Measurements from ENCODE around the gene HSF2BP. TPM values are rescaled to one million over a fixed set of nuclear protein-coding genes. Genes with fewer than 3 reads are reported as not detected.

HSF2BP gene
- total RNA-seq, 4 donors from 2014 or later, result 0.29 to 5.7 (median 1.2) TPM; not detected in 1

- no peak overlapping the region for H3K4me3 ChIP-seq
- no peaks in the 10 kb centered on the region for H3K36me3 ChIP-seq
- TF ChIP-seq POLR2A (IDR thresholded peaks at IDR 0.05) (no peak), CTCF (IDR thresholded peaks at IDR 0.05) (no peak)
- intact Hi-C loops (cut with DNase I; ENCODE audit: low total_unique reads), result no loop called here
- H3K27ac ChIP-seq, result no peak overlapping the region
- H3K9me3 ChIP-seq, result no peaks in the 10 kb centered on the region
- no peak for DNase-seq
- no peaks in the 10 kb centered on the region for H3K4me1 ChIP-seq
- no peaks in the 10 kb centered on the region for H3K27me3 ChIP-seq
Measured at GRCh38 chr21:43603641-43604504, 55.4 kb downstream of the HSF2BP start.

- Histone ChIP-seq H3K4me1 (no peaks in the 10 kb centered on the region), H3K36me3 (no peaks in the 10 kb centered on the region), H3K4me3 (no peak overlapping the region), H3K27ac (no peak overlapping the region), H3K27me3 (no peaks in the 10 kb centered on the region), H3K9me3 (no peaks in the 10 kb centered on the region)
- intact Hi-C loops (cut with DNase I; ENCODE audit: low total_unique reads), result no loop called here
- no peak for TF ChIP-seq POLR2A (IDR thresholded peaks at IDR 0.05)
- no peak for TF ChIP-seq CTCF (IDR thresholded peaks at IDR 0.05)
- no peak for DNase-seq
Measured at GRCh38 chr21:43603233-43603626, 56.1 kb downstream of the HSF2BP start.

GRCh38 chr21:43602266-43603232, 56.7 kb downstream of the HSF2BP start:
- Histone ChIP-seq H3K4me1 (no peaks in the 10 kb centered on the region), H3K9me3 (no peaks in the 10 kb centered on the region), H3K27me3 (no peaks in the 10 kb centered on the region), H3K36me3 (no peaks in the 10 kb centered on the region), H3K4me3 (no peak overlapping the region), H3K27ac (no peak overlapping the region)
- DNase-seq, result no peak
- intact Hi-C loops (cut with DNase I; ENCODE audit: low total_unique reads), result no loop called here
- no peak for TF ChIP-seq CTCF (IDR thresholded peaks at IDR 0.05)
- no peak for TF ChIP-seq POLR2A (IDR thresholded peaks at IDR 0.05)

- TF ChIP-seq POLR2A (IDR thresholded peaks at IDR 0.05) (no peak), CTCF (IDR thresholded peaks at IDR 0.05) (no peak)
- no peaks in the 10 kb centered on the region for H3K9me3 ChIP-seq
- H3K4me1 ChIP-seq, result no peaks in the 10 kb centered on the region
- intact Hi-C loops (cut with DNase I; ENCODE audit: low total_unique reads), result no loop called here
- no peaks in the 10 kb centered on the region for H3K27me3 ChIP-seq
- DNase-seq, result no peak
- no peaks in the 10 kb centered on the region for H3K36me3 ChIP-seq
- H3K4me3 ChIP-seq, result no peak overlapping the region
- H3K27ac ChIP-seq, result no peak overlapping the region
Measured at GRCh38 chr21:43600642-43601402, 58.5 kb downstream of the HSF2BP start.
